ENCODE results near the gene LCN1.

The LCN1 gene

DNA sequence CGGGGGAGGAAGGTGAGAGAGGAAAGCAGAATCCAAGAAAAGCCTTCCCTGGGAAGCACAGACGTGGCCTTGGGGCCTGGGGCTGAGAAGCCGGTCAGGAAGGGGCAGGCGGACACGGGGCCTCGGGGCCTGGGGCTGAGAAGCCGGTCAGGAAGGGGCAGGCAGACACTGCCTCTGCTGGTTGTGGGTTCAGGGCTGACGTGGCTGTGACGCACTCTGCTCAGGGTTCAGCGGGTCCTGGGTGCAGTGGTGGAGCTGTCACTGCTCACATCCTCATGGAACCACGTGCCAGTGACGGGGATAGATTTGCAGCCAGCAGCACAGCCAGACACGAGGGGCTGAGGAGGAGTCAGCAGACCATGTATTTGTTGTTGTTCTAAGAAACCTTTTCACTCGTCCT is 53.1 kb downstream of the LCN1 start:
- DNase-seq: no peak

DNA sequence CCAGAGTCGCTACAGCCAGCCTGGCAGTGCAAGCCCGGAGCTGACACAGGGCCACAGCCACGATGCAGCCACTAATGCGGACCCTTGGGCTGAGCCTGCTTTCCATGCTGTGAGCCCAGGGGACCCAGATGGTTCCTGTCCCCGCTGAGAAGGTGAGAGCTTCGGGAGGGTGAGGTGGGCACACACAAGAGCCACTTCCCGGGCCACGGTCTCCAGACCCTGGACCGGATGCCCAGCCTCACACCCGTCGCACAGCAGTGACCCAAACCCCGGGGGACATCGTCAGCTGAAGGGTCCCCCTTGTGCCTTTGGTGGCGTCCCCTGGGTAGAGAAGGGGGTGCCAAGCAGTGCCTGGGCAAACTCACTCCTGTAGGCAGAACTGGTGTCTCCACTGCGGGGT is 53.7 kb downstream of the LCN1 start:
- no peak for DNase-seq
